KMS-11 (cell line): Measurements from ENCODE around the gene MDH1.
"Not testable (repeated sequence)": the region's sequence is repeated elsewhere in the genome, so short reads cannot be mapped to it uniquely, and the experiment has no call there.

Experiments
- H2AFZ ChIP-seq: fragments of 200-600 bp; sonication (generic); 2 replicates; pipeline ENCODE4 v1.6.1; 2016; ENCODE audit warnings: antibody characterized with exemption, mixed run types, low read depth
- H3K27ac ChIP-seq: fragments of 200-600 bp; sonication (generic); 2 replicates; pipeline ENCODE4 v1.6.1; 2016; ENCODE audit warnings: mild to moderate bottlenecking, mixed run types
- H3K27me3 ChIP-seq: fragments of 200-600 bp; sonication (generic); 2 replicates; pipeline ENCODE4 v1.6.1; 2017; ENCODE audit warnings: mild to moderate bottlenecking, low read depth, mixed run types, moderate library complexity; ENCODE audit not compliant: insufficient read depth
- H3K36me3 ChIP-seq: fragments of 200-600 bp; sonication (generic); 2 replicates; pipeline ENCODE4 v1.6.1; 2017; ENCODE audit warnings: mild to moderate bottlenecking, mixed run types; ENCODE audit not compliant: insufficient read depth
- H3K4me1 ChIP-seq: fragments of 200-600 bp; sonication (generic); 2 replicates; pipeline ENCODE4 v1.6.1; 2016; ENCODE audit warnings: mild to moderate bottlenecking, low read depth, mixed run types; ENCODE audit not compliant: poor library complexity, severe bottlenecking
- H3K4me2 ChIP-seq: fragments of 200-600 bp; sonication (generic); 2 replicates; pipeline ENCODE4 v1.7.0; 2016; ENCODE audit warnings: mild to moderate bottlenecking, mixed run types
- H3K4me3 ChIP-seq: fragments of 200-600 bp; sonication (generic); IDR thresholded peaks from 2 replicates; pipeline ENCODE4 v1.6.1; 2017; ENCODE audit warnings: low read depth, low read length, mixed read lengths; ENCODE audit not compliant: insufficient read depth
- H3K79me2 ChIP-seq: fragments of 200-600 bp; sonication (generic); 2 replicates; pipeline ENCODE4 v1.6.1; 2016; ENCODE audit warnings: low read depth, mixed run types; ENCODE audit not compliant: insufficient read depth
- H3K9ac ChIP-seq: fragments of 200-600 bp; sonication (generic); 2 replicates; pipeline ENCODE4 v1.6.1; 2016; ENCODE audit warnings: mild to moderate bottlenecking, mixed run types
- H4K20me1 ChIP-seq: fragments of 200-600 bp; sonication (generic); 2 replicates; pipeline ENCODE4 v1.6.1; 2016; ENCODE audit warnings: mild to moderate bottlenecking, mixed run types; ENCODE audit not compliant: insufficient read depth
- CTCF ChIP-seq: fragments of 200-600 bp; sonication (generic); conservative IDR thresholded peaks from 2 replicates; pipeline ENCODE4 v1.6.1; 2017; ENCODE audit warnings: low read depth, mild to moderate bottlenecking, antibody characterized with exemption, low read length, moderate library complexity, mixed read lengths

The MDH1 gene

GRCh38 chr2:63622751-63623150 lies 34.0 kb downstream of the MDH1 start:
- Histone ChIP-seq H3K36me3 (no peaks in the 10 kb centered on the region), H3K27me3 (no peaks in the 10 kb centered on the region), H2AFZ (no peak overlapping the region), H3K4me1 (peaks cover 5% of the 10 kb centered on the region), H3K4me3 (no peak overlapping the region), H3K79me2 (no peaks in the 10 kb centered on the region), H4K20me1 (no peaks in the 10 kb centered on the region), H3K9ac (no peak overlapping the region), H3K4me2 (no peak overlapping the region), H3K27ac (no peak overlapping the region)
- no peak for TF ChIP-seq CTCF

- not testable (repeated sequence) for H3K27me3 ChIP-seq, H3K4me2 ChIP-seq, H3K36me3 ChIP-seq, H3K9ac ChIP-seq, H3K27ac ChIP-seq, H2AFZ ChIP-seq, H3K79me2 ChIP-seq, H4K20me1 ChIP-seq, H3K4me3 ChIP-seq
- peaks cover 12% of the 10 kb centered on the region for H3K4me1 ChIP-seq
These were observed 35.0 kb downstream of the MDH1 start for GRCh38 chr2:63623763-63624162.

- H3K36me3 ChIP-seq, result no peaks in the 10 kb centered on the region
- no peak overlapping the region for H3K4me2 ChIP-seq
- no peak overlapping the region for H3K4me3 ChIP-seq
- no peaks in the 10 kb centered on the region for H3K79me2 ChIP-seq
- no peak for TF ChIP-seq CTCF
- H2AFZ ChIP-seq, result no peak overlapping the region
- no peak overlapping the region for H3K27ac ChIP-seq
- peaks cover 14% of the 10 kb centered on the region for H3K4me1 ChIP-seq
- no peaks in the 10 kb centered on the region for H3K27me3 ChIP-seq
- H3K9ac ChIP-seq, result no peak overlapping the region
- H4K20me1 ChIP-seq, result no peaks in the 10 kb centered on the region
These were observed 39.1 kb downstream of the MDH1 start for GRCh38 chr2:63627866-63628265.

GRCh38 chr2:63628403-63628942 lies 39.7 kb downstream of the MDH1 start:
- no peak overlapping the region for H3K4me3 ChIP-seq
- no peaks in the 10 kb centered on the region for H4K20me1 ChIP-seq
- no peak overlapping the region for H3K4me2 ChIP-seq
- TF ChIP-seq CTCF, result no peak
- no peak overlapping the region for H3K9ac ChIP-seq
- no peaks in the 10 kb centered on the region for H3K79me2 ChIP-seq
- H3K27me3 ChIP-seq, result no peaks in the 10 kb centered on the region
- no peak overlapping the region for H2AFZ ChIP-seq
- H3K4me1 ChIP-seq, result peaks cover 14% of the 10 kb centered on the region
- H3K36me3 ChIP-seq, result no peaks in the 10 kb centered on the region
- H3K27ac ChIP-seq, result no peak overlapping the region

- no peak for TF ChIP-seq CTCF
- Histone ChIP-seq H3K27me3 (no peaks in the 10 kb centered on the region), H3K4me3 (no peak overlapping the region), H2AFZ (no peak overlapping the region), H3K79me2 (no peaks in the 10 kb centered on the region), H3K4me1 (peaks cover 14% of the 10 kb centered on the region), H3K9ac (no peak overlapping the region), H4K20me1 (no peaks in the 10 kb centered on the region), H3K36me3 (no peaks in the 10 kb centered on the region), H3K4me2 (no peak overlapping the region), H3K27ac (no peak overlapping the region)
These were observed 42.7 kb downstream of the MDH1 start for GRCh38 chr2:63631501-63631900.
